ENCODE results near the gene SLC15A5. TPM values are rescaled to one million over a fixed set of nuclear protein-coding genes. Genes with fewer than 3 reads are reported as not detected.

Gene SLC15A5
- total RNA-seq, 4 donors from 2014 or later = not detected

- ATAC-seq = peak; percentile 78 to 79
- in situ Hi-C loops (cut with MboI; ENCODE audit: low sequenced_read_pairs in 4 of 4) = no loop called here
Measured at GRCh38 chr12:16238661-16239060, 38.8 kb downstream of the SLC15A5 start.

GRCh38 chr12:16229676-16230075 lies 47.8 kb downstream of the SLC15A5 start:
- intact Hi-C loops (cut with DNase I; ENCODE audit: low total_unique reads) (no loop called here), in situ Hi-C loops (cut with MboI; ENCODE audit: low sequenced_read_pairs in 4 of 4) (no loop called here)
- H3K36me3 ChIP-seq = no peaks in the 10 kb centered on the region
- no peaks in the 10 kb centered on the region for H3K27me3 ChIP-seq
- H3K27ac ChIP-seq = no peak overlapping the region
- H3K4me1 ChIP-seq = no peaks in the 10 kb centered on the region
- DNase-seq = no peak
- H3K4me3 ChIP-seq = no peak overlapping the region
- H3K9me3 ChIP-seq = no peaks in the 10 kb centered on the region
- TF ChIP-seq POLR2A (IDR thresholded peaks at IDR 0.05) (no peak), CTCF (IDR thresholded peaks at IDR 0.05 in 4 of 5, conservative IDR thresholded peaks at IDR 0.05 in 1 of 5) (no peak)
- ATAC-seq = no peak

More at GRCh38 chr12:16238661-16239060, 38.8 kb downstream of the SLC15A5 start:
- intact Hi-C loops (cut with DNase I; ENCODE audit: low total_unique reads) = no loop called here
- no peaks in the 10 kb centered on the region for H3K9me3 ChIP-seq
- peak in 1 of 2 donors; percentile 11 for DNase-seq
- no peaks in the 10 kb centered on the region for H3K36me3 ChIP-seq
- H3K4me1 ChIP-seq = no peaks in the 10 kb centered on the region
- TF ChIP-seq POLR2A (IDR thresholded peaks at IDR 0.05) (no peak), CTCF (IDR thresholded peaks at IDR 0.05 in 4 of 5, conservative IDR thresholded peaks at IDR 0.05 in 1 of 5) (no peak)
- H3K27me3 ChIP-seq = no peaks in the 10 kb centered on the region
- H3K4me3 ChIP-seq = no peak overlapping the region
- H3K27ac ChIP-seq = no peak overlapping the region

- no peaks in the 10 kb centered on the region for H3K27me3 ChIP-seq
- intact Hi-C loops (cut with DNase I; ENCODE audit: low total_unique reads) = no loop called here
- TF ChIP-seq CTCF (IDR thresholded peaks at IDR 0.05 in 4 of 5, conservative IDR thresholded peaks at IDR 0.05 in 1 of 5) (no peak), POLR2A (IDR thresholded peaks at IDR 0.05) (no peak)
- H3K9me3 ChIP-seq = no peaks in the 10 kb centered on the region
- H3K4me1 ChIP-seq = no peaks in the 10 kb centered on the region
- no peak overlapping the region for H3K4me3 ChIP-seq
- DNase-seq (no peak), ATAC-seq (no peak)
- no peak overlapping the region for H3K27ac ChIP-seq
- in situ Hi-C loops (cut with MboI; ENCODE audit: low sequenced_read_pairs in 4 of 4) = no loop called here
- no peaks in the 10 kb centered on the region for H3K36me3 ChIP-seq
Measured at GRCh38 chr12:16228067-16228466, 49.4 kb downstream of the SLC15A5 start.

GRCh38 chr12:16225692-16226091 lies 51.8 kb downstream of the SLC15A5 start:
- intact Hi-C loops (cut with DNase I; ENCODE audit: low total_unique reads) = no loop called here
- ATAC-seq = no peak
- no peak for DNase-seq
- no peaks in the 10 kb centered on the region for H3K27me3 ChIP-seq
- in situ Hi-C loops (cut with MboI; ENCODE audit: low sequenced_read_pairs in 4 of 4) = no loop called here
- H3K4me1 ChIP-seq = no peaks in the 10 kb centered on the region
- no peak overlapping the region for H3K27ac ChIP-seq
- H3K4me3 ChIP-seq = no peak overlapping the region
- TF ChIP-seq CTCF (IDR thresholded peaks at IDR 0.05 in 4 of 5, conservative IDR thresholded peaks at IDR 0.05 in 1 of 5) = no peak
- TF ChIP-seq POLR2A (IDR thresholded peaks at IDR 0.05) = no peak
- H3K36me3 ChIP-seq = no peaks in the 10 kb centered on the region
- no peaks in the 10 kb centered on the region for H3K9me3 ChIP-seq

GRCh38 chr12:16224196-16224595 lies 53.3 kb downstream of the SLC15A5 start:
- ATAC-seq = no peak
- no peak overlapping the region for H3K27ac ChIP-seq
- no peaks in the 10 kb centered on the region for H3K36me3 ChIP-seq
- no peak overlapping the region for H3K4me3 ChIP-seq
- TF ChIP-seq CTCF (IDR thresholded peaks at IDR 0.05 in 4 of 5, conservative IDR thresholded peaks at IDR 0.05 in 1 of 5) (no peak), POLR2A (IDR thresholded peaks at IDR 0.05) (no peak)
- no peaks in the 10 kb centered on the region for H3K27me3 ChIP-seq
- DNase-seq = no peak
- intact Hi-C loops (cut with DNase I; ENCODE audit: low total_unique reads) = no loop called here
- H3K4me1 ChIP-seq = no peaks in the 10 kb centered on the region
- H3K9me3 ChIP-seq = no peaks in the 10 kb centered on the region
- in situ Hi-C loops (cut with MboI; ENCODE audit: low sequenced_read_pairs in 4 of 4) = no loop called here

Measured in gastrocnemius medialis (tissue), 4 donors.